Natural killer cell (primary cell): ENCODE data around the gene DTNBP1. TPM values are rescaled to one million over a fixed set of nuclear protein-coding genes. Genes with fewer than 3 reads are reported as not detected.

Experiments
- ATAC-seq, 3 donors: fragments of 150-1000 bp in 2 of 3; fragments of 200-7000 bp in 1 of 3; cut with Tn5 transposase; 1 replicate in 1 of 3; 2 replicates in 2 of 3; pipeline ENCODE4 v1.10.0; 2021; ENCODE audit warnings: mild to moderate bottlenecking in 2 of 3, moderate library complexity in 2 of 3
- DNase-seq, 2 donors: peaks; one replicate each; pipeline versions ENCODE4 v3.0.0 to v3.0.0-alpha.2; 2013 to 2021; ENCODE audit warnings: mixed read lengths in 1 of 2
- H3K27ac ChIP-seq: one replicate; pipeline ENCODE4 v1.5.1; 2013; ENCODE audit warnings: mild to moderate bottlenecking, low read length
- H3K27me3 ChIP-seq: one replicate; pipeline ENCODE4 v1.6.1; 2013; ENCODE audit warnings: low read length; ENCODE audit not compliant: control insufficient read depth, insufficient read depth
- H3K36me3 ChIP-seq: one replicate; pipeline ENCODE4 v1.6.1; 2013; ENCODE audit warnings: low read length; ENCODE audit not compliant: control insufficient read depth, insufficient read depth
- H3K4me1 ChIP-seq: one replicate; pipeline ENCODE4 v1.6.1; 2013; ENCODE audit warnings: low read length; ENCODE audit not compliant: control insufficient read depth, insufficient read depth
- H3K4me3 ChIP-seq: one replicate; pipeline ENCODE4 v1.5.1; 2013; ENCODE audit warnings: low read length
- H3K9me3 ChIP-seq: one replicate; pipeline ENCODE4 v1.6.1; 2013; ENCODE audit warnings: low read length; ENCODE audit not compliant: control insufficient read depth, insufficient read depth
- H3K27ac Mint-ChIP-seq, 2 donors: one replicate each; pipeline ENCODE4 v1.8.0; 2022; ENCODE audit warnings: mild to moderate bottlenecking in 2 of 2, mixed read lengths in 2 of 2, moderate library complexity in 1 of 2
- H3K27me3 Mint-ChIP-seq, 2 donors: one replicate each; pipeline ENCODE4 v1.8.0; 2022; ENCODE audit warnings: low read depth in 2 of 2, mixed read lengths in 2 of 2
- H3K36me3 Mint-ChIP-seq: one replicate; pipeline ENCODE4 v1.8.0; 2022; ENCODE audit warnings: mixed read lengths
- H3K4me1 Mint-ChIP-seq, 2 donors: one replicate each; pipeline ENCODE4 v1.8.0; 2022; ENCODE audit warnings: mixed read lengths in 2 of 2
- H3K4me3 Mint-ChIP-seq: one replicate; pipeline ENCODE4 v1.8.0; 2022; ENCODE audit warnings: mild to moderate bottlenecking, moderate library complexity, mixed read lengths
- H3K9me3 Mint-ChIP-seq, 2 donors: one replicate each; pipeline ENCODE4 v1.8.0; 2022; ENCODE audit warnings: mixed read lengths in 2 of 2
- WGBS: methylation state at CpG from one replicate; pipeline ENCODE4 v1.1.7; 2013; ENCODE audit warnings: missing lambda C conversion rate; ENCODE audit not compliant: insufficient coverage; 5-methylcytosine and 5-hydroxymethylcytosine counted together
- intact Hi-C: fragments of 100-400 bp; cut with micrococcal nuclease; formaldehyde crosslinking; loops from one replicate; pipeline ENCODE4 v1.14.2; 2022
- total RNA-seq, 4 donors: library from RNA; stranded (reverse); fragments of 120-200 nt in 1 of 4; gene quantifications; one replicate each; pipeline versions ENCODE4 v1.2.3 to v1.2.4, GENCODE V29; 2013 to 2022
- TF ChIP-seq, protein P1 (sequence below): fragments of 200-600 bp; IDR thresholded peaks from one replicate; pipeline ENCODE4 v1.8.0; 2022; ENCODE audit warnings: antibody characterized with exemption

DTNBP1 gene
- total RNA-seq, 3 donors from 2014 or later (not counting 1 experiment from before 2014, with no cell fraction given): 31.6 to 42.2 (median 38.4) TPM

DNA sequence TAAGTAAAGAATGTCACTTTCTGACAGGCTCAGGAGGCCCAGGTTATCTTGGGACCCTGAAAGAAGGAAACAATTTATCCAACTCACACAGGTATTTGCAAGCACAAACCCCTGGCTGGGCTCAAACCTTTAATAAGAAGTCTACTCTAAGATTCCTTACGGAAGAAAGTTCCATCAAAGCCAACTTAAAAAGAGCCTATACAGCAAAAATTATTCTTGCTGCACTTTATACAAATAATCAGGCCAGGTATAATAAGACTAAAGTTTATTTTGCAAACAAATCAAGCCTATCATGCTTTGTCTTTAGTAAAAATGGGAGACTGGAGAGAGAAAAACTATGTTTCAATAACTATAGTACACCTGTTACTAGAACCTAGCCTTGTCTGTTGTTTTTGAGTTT lies 102.1 kb downstream of the DTNBP1 start:
- Histone ChIP-seq H3K27ac (no peak overlapping the region), H3K27me3 (no peaks in the 10 kb centered on the region), H3K4me3 (no peak overlapping the region), H3K4me1 (no peaks in the 10 kb centered on the region), H3K36me3 (no peaks in the 10 kb centered on the region), H3K9me3 (no peaks in the 10 kb centered on the region)
- H3K27me3 Mint-ChIP-seq: no peaks in the 10 kb centered on the region
- TF ChIP-seq, protein P1, sequence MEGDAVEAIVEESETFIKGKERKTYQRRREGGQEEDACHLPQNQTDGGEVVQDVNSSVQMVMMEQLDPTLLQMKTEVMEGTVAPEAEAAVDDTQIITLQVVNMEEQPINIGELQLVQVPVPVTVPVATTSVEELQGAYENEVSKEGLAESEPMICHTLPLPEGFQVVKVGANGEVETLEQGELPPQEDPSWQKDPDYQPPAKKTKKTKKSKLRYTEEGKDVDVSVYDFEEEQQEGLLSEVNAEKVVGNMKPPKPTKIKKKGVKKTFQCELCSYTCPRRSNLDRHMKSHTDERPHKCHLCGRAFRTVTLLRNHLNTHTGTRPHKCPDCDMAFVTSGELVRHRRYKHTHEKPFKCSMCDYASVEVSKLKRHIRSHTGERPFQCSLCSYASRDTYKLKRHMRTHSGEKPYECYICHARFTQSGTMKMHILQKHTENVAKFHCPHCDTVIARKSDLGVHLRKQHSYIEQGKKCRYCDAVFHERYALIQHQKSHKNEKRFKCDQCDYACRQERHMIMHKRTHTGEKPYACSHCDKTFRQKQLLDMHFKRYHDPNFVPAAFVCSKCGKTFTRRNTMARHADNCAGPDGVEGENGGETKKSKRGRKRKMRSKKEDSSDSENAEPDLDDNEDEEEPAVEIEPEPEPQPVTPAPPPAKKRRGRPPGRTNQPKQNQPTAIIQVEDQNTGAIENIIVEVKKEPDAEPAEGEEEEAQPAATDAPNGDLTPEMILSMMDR: no peak
- no peak for DNase-seq
- 90% methylated on average over 1 of the region's 1 CpG for WGBS
- no peak for ATAC-seq
- no peaks in the 10 kb centered on the region for H3K9me3 Mint-ChIP-seq
- intact Hi-C loops: no loop called here
- H3K36me3 Mint-ChIP-seq: no peaks in the 10 kb centered on the region
- peaks cover 23 to 47% of the 10 kb centered on the region in 2 donors for H3K4me1 Mint-ChIP-seq
- H3K4me3 Mint-ChIP-seq: no peak overlapping the region
- no peak overlapping the region for H3K27ac Mint-ChIP-seq

GRCh38 chr6:15557174-15557573 lies 105.7 kb downstream of the DTNBP1 start:
- ATAC-seq: no peak
- H3K4me3 ChIP-seq: no peak overlapping the region
- H3K27me3 Mint-ChIP-seq: no peaks in the 10 kb centered on the region
- no peaks in the 10 kb centered on the region for H3K4me1 ChIP-seq
- H3K36me3 Mint-ChIP-seq: no peaks in the 10 kb centered on the region
- TF ChIP-seq, protein P1: no peak
- no peaks in the 10 kb centered on the region for H3K36me3 ChIP-seq
- intact Hi-C loops: no loop called here
- peak overlapping the region in 1 of 2 donors; percentile 11 for H3K27ac Mint-ChIP-seq
- peaks cover 41 to 61% of the 10 kb centered on the region in 2 donors for H3K4me1 Mint-ChIP-seq
- no peaks in the 10 kb centered on the region for H3K27me3 ChIP-seq
- no peak overlapping the region for H3K4me3 Mint-ChIP-seq
- H3K9me3 ChIP-seq: no peaks in the 10 kb centered on the region
- no peaks in the 10 kb centered on the region for H3K9me3 Mint-ChIP-seq
- no peak for DNase-seq
- H3K27ac ChIP-seq: no peak overlapping the region

GRCh38 chr6:15556711-15557110 lies 106.1 kb downstream of the DTNBP1 start:
- intact Hi-C loops: no loop called here
- Mint-ChIP-seq H3K4me1 (peaks cover 44 to 62% of the 10 kb centered on the region in 2 donors), H3K36me3 (no peaks in the 10 kb centered on the region), H3K9me3 (no peaks in the 10 kb centered on the region), H3K4me3 (no peak overlapping the region), H3K27me3 (no peaks in the 10 kb centered on the region), H3K27ac (peak overlapping the region in 1 of 2 donors; percentile 11)
- no peak for ATAC-seq
- Histone ChIP-seq H3K9me3 (no peaks in the 10 kb centered on the region), H3K4me1 (peaks cover 3% of the 10 kb centered on the region), H3K36me3 (no peaks in the 10 kb centered on the region), H3K27me3 (no peaks in the 10 kb centered on the region), H3K27ac (no peak overlapping the region), H3K4me3 (no peak overlapping the region)
- 97% methylated on average over 1 of the region's 1 CpG for WGBS
- DNase-seq: no peak
- TF ChIP-seq, protein P1: no peak
